Left lung (tissue), 10 donors: Measurements from ENCODE around the gene HACD2. TPM values are rescaled to one million over a fixed set of nuclear protein-coding genes. Genes with fewer than 3 reads are reported as not detected.
A peak's percentile ranks its signal among the peaks of the same experiment; 100 is the strongest.

Experiments used
- ATAC-seq: fragments of 200-7000 bp; cut with Tn5 transposase; one replicate; pipeline ENCODE4 v1.9.1; 2020; ENCODE audit warnings: moderate library complexity
- DNase-seq, 4 donors: peaks; one replicate each; pipeline ENCODE4 v3.0.0-alpha.2; 2013 to 2020
- H3K27ac ChIP-seq, 2 donors: fragments of 200-600 bp; sonication (generic) in 1 of 2; one replicate each; pipeline versions ENCODE4 v1.5.0 to v1.8.0; 2020 to 2021
- H3K27me3 ChIP-seq, 2 donors: fragments of 200-600 bp; sonication (generic) in 1 of 2; one replicate each; pipeline versions ENCODE4 v1.5.0 to v1.8.0; 2020 to 2021
- H3K36me3 ChIP-seq, 2 donors: fragments of 200-600 bp; sonication (generic) in 1 of 2; one replicate each; pipeline versions ENCODE4 v1.5.0 to v1.8.0; 2020 to 2021
- H3K4me1 ChIP-seq, 2 donors: fragments of 200-600 bp; one replicate each; pipeline ENCODE4 v1.8.0; 2021
- H3K4me3 ChIP-seq, 2 donors: fragments of 200-600 bp; sonication (generic) in 1 of 2; one replicate each; pipeline versions ENCODE4 v1.5.0 to v1.8.0; 2020 to 2021; ENCODE audit warnings: mild to moderate bottlenecking in 1 of 2
- H3K9me3 ChIP-seq, 2 donors: fragments of 200-600 bp; sonication (generic) in 1 of 2; one replicate each; pipeline versions ENCODE4 v1.5.0 to v1.8.0; 2020 to 2021
- CTCF ChIP-seq, 2 donors: fragments of 200-600 bp; sonication (generic) in 1 of 2; IDR thresholded peaks; one replicate each; pipeline versions ENCODE4 v1.5.0 to v1.8.0; 2021; ENCODE audit warnings: antibody characterized with exemption in 2 of 2
- intact Hi-C, 2 donors: fragments of 100-400 bp; cut with DNase I; formaldehyde crosslinking; loops; one replicate each; pipeline versions ENCODE4 v1.11.2 to v1.14.2; 2022
- polyA plus RNA-seq, 6 donors: library from polyadenylated mRNA; unstranded; fragments of 120-200 nt; gene quantifications; one replicate each; pipeline ENCODE4 v1.2.1, GENCODE V29; 2013; ENCODE audit not compliant: insufficient read length in 6 of 6
- total RNA-seq, 2 donors: library from RNA; stranded (reverse); fragmentation: NEBNext Ultra II Directional; extraction: Animal tissue kit (Norgen Biotek cat#: 25700); gene quantifications; one replicate each; pipeline ENCODE4 v1.2.1, GENCODE V29; 2021
- donor health status: DM: no; HTN: yes; CAD: no.
- donor health status: DM: no; HTN: no; CAD: no.

HACD2 gene
- total and polyA plus RNA-seq, 8 donors, result 33.6 to 60.9 (median 39.0) TPM

- ATAC-seq (no peak), DNase-seq (no peak)
- no peaks in the 10 kb centered on the region for H3K27me3 ChIP-seq
- H3K4me3 ChIP-seq, result no peak overlapping the region
- TF ChIP-seq CTCF (IDR thresholded peaks at IDR 0.05), result peak in 1 of 2 donors; percentile 12
- H3K36me3 ChIP-seq, result peaks cover 0 to 25% of the 10 kb centered on the region in 2 donors
- no peaks in the 10 kb centered on the region for H3K4me1 ChIP-seq
- H3K27ac ChIP-seq, result no peak overlapping the region
- intact Hi-C loops, result loop anchor here in 1 of 2 donors (10.0 kb wide), 1 partner anchor 217 kb away; no protein-coding TSS in a partner anchor
- H3K9me3 ChIP-seq, result peaks cover 0 to 16% of the 10 kb centered on the region in 2 donors
These were observed 32.6 kb downstream of the HACD2 start for GRCh38 chr3:123552095-123552714.

GRCh38 chr3:123547881-123548519 is 36.9 kb downstream of the HACD2 start:
- no peak overlapping the region for H3K4me3 ChIP-seq
- intact Hi-C loops, result no loop called here
- peaks cover 0 to 25% of the 10 kb centered on the region in 2 donors for H3K36me3 ChIP-seq
- H3K9me3 ChIP-seq, result peaks cover 0 to 6% of the 10 kb centered on the region in 2 donors
- no peak overlapping the region for H3K27ac ChIP-seq
- ATAC-seq (peak; percentile 40), DNase-seq (peak in 3 of 4 donors; percentile 28 to 76 (median 34))
- no peaks in the 10 kb centered on the region for H3K27me3 ChIP-seq
- TF ChIP-seq CTCF (IDR thresholded peaks at IDR 0.05), result no peak
- H3K4me1 ChIP-seq, result no peaks in the 10 kb centered on the region

- TF ChIP-seq CTCF (IDR thresholded peaks at IDR 0.05), result no peak
- H3K4me3 ChIP-seq, result no peak overlapping the region
- H3K9me3 ChIP-seq, result no peaks in the 10 kb centered on the region
- no peaks in the 10 kb centered on the region for H3K4me1 ChIP-seq
- H3K36me3 ChIP-seq, result peaks cover 0 to 22% of the 10 kb centered on the region in 2 donors
- ATAC-seq, result no peak
- no peak overlapping the region for H3K27ac ChIP-seq
- DNase-seq, result no peak
- H3K27me3 ChIP-seq, result no peaks in the 10 kb centered on the region
- intact Hi-C loops, result no loop called here
These were observed 38.6 kb downstream of the HACD2 start for GRCh38 chr3:123546133-123546755.

GRCh38 chr3:123543950-123544349 is 40.9 kb downstream of the HACD2 start:
- H3K9me3 ChIP-seq, result no peaks in the 10 kb centered on the region
- intact Hi-C loops, result no loop called here
- no peak overlapping the region for H3K27ac ChIP-seq
- no peaks in the 10 kb centered on the region for H3K4me1 ChIP-seq
- no peak overlapping the region for H3K4me3 ChIP-seq
- no peaks in the 10 kb centered on the region for H3K27me3 ChIP-seq
- H3K36me3 ChIP-seq, result peaks cover 0 to 5% of the 10 kb centered on the region in 2 donors
- no peak for ATAC-seq
- TF ChIP-seq CTCF (IDR thresholded peaks at IDR 0.05), result no peak
- DNase-seq, result no peak

GRCh38 chr3:123540285-123540684 is 44.6 kb downstream of the HACD2 start:
- no peaks in the 10 kb centered on the region for H3K9me3 ChIP-seq
- no peak overlapping the region for H3K4me3 ChIP-seq
- H3K27me3 ChIP-seq, result no peaks in the 10 kb centered on the region
- no peak for ATAC-seq
- no peak overlapping the region for H3K27ac ChIP-seq
- no peak for DNase-seq
- no peaks in the 10 kb centered on the region for H3K36me3 ChIP-seq
- peaks cover 0 to 4% of the 10 kb centered on the region in 2 donors for H3K4me1 ChIP-seq
- intact Hi-C loops, result no loop called here
- no peak for TF ChIP-seq CTCF (IDR thresholded peaks at IDR 0.05)
